Liver (tissue), 3 donors: ENCODE data around the gene BAIAP2L1.

Experiments
- CTCF ChIP-seq: fragments of 150-350 bp; IDR thresholded peaks from 2 replicates; pipeline ENCODE4 v1.5.1; 2017; ENCODE audit warnings: improper control_type of control experiment, low read depth, low read length; ENCODE audit not compliant: missing input control
- EGR1 ChIP-seq, 2 donors: IDR thresholded peaks; 2 replicates each; pipeline ENCODE4 v1.6.1; 2016 to 2018; ENCODE audit warnings: antibody characterized with exemption in 2 of 2, low read depth in 2 of 2
- GABPA ChIP-seq, 2 donors: IDR thresholded peaks in 1 of 2; conservative IDR thresholded peaks in 1 of 2; 2 replicates each; pipeline ENCODE4 v1.6.1; 2016; ENCODE audit warnings: antibody characterized with exemption in 2 of 2, mild to moderate bottlenecking in 1 of 2, moderate library complexity in 1 of 2
- JUND ChIP-seq, 2 donors: IDR thresholded peaks; 2 replicates each; pipeline ENCODE4 v1.6.1; 2016; ENCODE audit warnings: antibody characterized with exemption in 2 of 2
- MAX ChIP-seq: IDR thresholded peaks from 2 replicates; pipeline ENCODE4 v1.6.1; 2016; ENCODE audit warnings: antibody characterized with exemption
- RAD21 ChIP-seq, 2 donors: IDR thresholded peaks; 2 replicates each; pipeline ENCODE4 v1.6.1; 2016; ENCODE audit warnings: antibody characterized with exemption in 2 of 2, mild to moderate bottlenecking in 2 of 2
- TAF1 ChIP-seq: conservative IDR thresholded peaks from 2 replicates; pipeline ENCODE4 v1.6.1; 2016; ENCODE audit warnings: antibody characterized with exemption, mild to moderate bottlenecking
- YY1 ChIP-seq: IDR thresholded peaks from 2 replicates; pipeline ENCODE4 v1.6.1; 2016; ENCODE audit warnings: antibody characterized with exemption, mild to moderate bottlenecking
- TF ChIP-seq, protein P1 (sequence below): IDR thresholded peaks from 2 replicates; pipeline ENCODE4 v1.6.1; 2016; ENCODE audit warnings: antibody characterized with exemption
- TF ChIP-seq, protein P2 (sequence below): IDR thresholded peaks from 2 replicates; pipeline ENCODE4 v1.6.1; 2016; ENCODE audit warnings: antibody characterized with exemption, mild to moderate bottlenecking
- donor health status: healthy.
- donor health status: healthy.

DNA sequence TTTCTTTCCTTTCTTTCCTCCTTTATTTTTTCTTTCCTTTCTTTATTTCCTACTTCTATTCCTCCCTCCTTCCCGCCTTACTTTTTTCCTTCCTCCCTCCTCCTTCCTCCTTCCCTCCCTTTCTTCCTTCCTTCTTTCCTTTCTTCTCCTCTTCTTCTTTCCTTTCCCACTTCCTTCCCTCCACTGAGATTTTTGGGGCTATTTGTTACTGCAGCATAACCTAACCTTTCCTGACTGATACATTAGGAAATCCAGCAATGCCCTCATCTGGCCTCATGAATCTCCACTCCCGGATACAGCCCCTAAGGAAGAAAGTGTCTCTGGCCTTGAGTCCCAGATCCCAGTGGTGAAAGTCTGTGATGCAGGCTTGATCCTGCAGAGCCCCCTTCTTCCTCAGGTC is 38.6 kb upstream of the BAIAP2L1 start:
- TF ChIP-seq CTCF (no peak), TAF1 (no peak), RAD21 (IDR thresholded peaks at IDR 0.05) (no peak), JUND (IDR thresholded peaks at IDR 0.05) (no peak), YY1 (no peak), GABPA (IDR thresholded peaks at IDR 0.05 in 1 of 2, conservative IDR thresholded peaks at IDR 0.05 in 1 of 2) (no peak), MAX (no peak), EGR1 (IDR thresholded peaks at IDR 0.05; ENCODE audit: low read depth in 2 of 2) (no peak)
- TF ChIP-seq, protein P1, sequence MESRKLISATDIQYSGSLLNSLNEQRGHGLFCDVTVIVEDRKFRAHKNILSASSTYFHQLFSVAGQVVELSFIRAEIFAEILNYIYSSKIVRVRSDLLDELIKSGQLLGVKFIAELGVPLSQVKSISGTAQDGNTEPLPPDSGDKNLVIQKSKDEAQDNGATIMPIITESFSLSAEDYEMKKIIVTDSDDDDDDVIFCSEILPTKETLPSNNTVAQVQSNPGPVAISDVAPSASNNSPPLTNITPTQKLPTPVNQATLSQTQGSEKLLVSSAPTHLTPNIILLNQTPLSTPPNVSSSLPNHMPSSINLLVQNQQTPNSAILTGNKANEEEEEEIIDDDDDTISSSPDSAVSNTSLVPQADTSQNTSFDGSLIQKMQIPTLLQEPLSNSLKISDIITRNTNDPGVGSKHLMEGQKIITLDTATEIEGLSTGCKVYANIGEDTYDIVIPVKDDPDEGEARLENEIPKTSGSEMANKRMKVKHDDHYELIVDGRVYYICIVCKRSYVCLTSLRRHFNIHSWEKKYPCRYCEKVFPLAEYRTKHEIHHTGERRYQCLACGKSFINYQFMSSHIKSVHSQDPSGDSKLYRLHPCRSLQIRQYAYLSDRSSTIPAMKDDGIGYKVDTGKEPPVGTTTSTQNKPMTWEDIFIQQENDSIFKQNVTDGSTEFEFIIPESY: no peak
- TF ChIP-seq, protein P2, sequence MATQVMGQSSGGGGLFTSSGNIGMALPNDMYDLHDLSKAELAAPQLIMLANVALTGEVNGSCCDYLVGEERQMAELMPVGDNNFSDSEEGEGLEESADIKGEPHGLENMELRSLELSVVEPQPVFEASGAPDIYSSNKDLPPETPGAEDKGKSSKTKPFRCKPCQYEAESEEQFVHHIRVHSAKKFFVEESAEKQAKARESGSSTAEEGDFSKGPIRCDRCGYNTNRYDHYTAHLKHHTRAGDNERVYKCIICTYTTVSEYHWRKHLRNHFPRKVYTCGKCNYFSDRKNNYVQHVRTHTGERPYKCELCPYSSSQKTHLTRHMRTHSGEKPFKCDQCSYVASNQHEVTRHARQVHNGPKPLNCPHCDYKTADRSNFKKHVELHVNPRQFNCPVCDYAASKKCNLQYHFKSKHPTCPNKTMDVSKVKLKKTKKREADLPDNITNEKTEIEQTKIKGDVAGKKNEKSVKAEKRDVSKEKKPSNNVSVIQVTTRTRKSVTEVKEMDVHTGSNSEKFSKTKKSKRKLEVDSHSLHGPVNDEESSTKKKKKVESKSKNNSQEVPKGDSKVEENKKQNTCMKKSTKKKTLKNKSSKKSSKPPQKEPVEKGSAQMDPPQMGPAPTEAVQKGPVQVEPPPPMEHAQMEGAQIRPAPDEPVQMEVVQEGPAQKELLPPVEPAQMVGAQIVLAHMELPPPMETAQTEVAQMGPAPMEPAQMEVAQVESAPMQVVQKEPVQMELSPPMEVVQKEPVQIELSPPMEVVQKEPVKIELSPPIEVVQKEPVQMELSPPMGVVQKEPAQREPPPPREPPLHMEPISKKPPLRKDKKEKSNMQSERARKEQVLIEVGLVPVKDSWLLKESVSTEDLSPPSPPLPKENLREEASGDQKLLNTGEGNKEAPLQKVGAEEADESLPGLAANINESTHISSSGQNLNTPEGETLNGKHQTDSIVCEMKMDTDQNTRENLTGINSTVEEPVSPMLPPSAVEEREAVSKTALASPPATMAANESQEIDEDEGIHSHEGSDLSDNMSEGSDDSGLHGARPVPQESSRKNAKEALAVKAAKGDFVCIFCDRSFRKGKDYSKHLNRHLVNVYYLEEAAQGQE: no peak
